H1 (cell line): ENCODE data around the gene FES. TPM values are rescaled to one million over a fixed set of nuclear protein-coding genes. Genes with fewer than 3 reads are reported as not detected.

Experiments
- CTCF ChIA-PET: fragments of 300-600 bp; sonication (Branson Sonifier 250); formaldehyde crosslinking; loops from one replicate; lab custom pipeline; 2021; ENCODE audit not compliant: partially characterized antibody; lab: Charles Lee
- POLR2A ChIA-PET: fragments of 300-600 bp; sonication (Branson Sonifier 250); formaldehyde crosslinking; loops from one replicate; lab custom pipeline; 2021; ENCODE audit warnings: inconsistent platforms; ENCODE audit not compliant: partially characterized antibody; lab: Charles Lee
- DNase-seq, 2 experiments: peaks; one replicate each; pipeline versions ENCODE4 v3.0.0 to v3.0.0-alpha.2; 2010 to 2022; ENCODE audit warnings: low spot score in 2 of 2, low read depth in 1 of 2, mixed read lengths in 1 of 2
- FAIRE-seq: peaks from 2 replicates; lab custom pipeline; 2011; peaks lifted over from hg19 to GRCh38; lab: Jason Lieb, UNC
- H2AFZ ChIP-seq: 2 replicates; pipeline ENCODE4 v1.8.1; 2012; ENCODE audit warnings: low read length, inconsistent platforms
- H2AK5ac ChIP-seq: 2 replicates; pipeline ENCODE4 v1.6.1; 2013; ENCODE audit warnings: low read depth, low read length
- H2BK120ac ChIP-seq: replicated peaks from 2 replicates; pipeline ENCODE3; 2013; ENCODE audit warnings: low read depth, low read length, inconsistent platforms
- H2BK12ac ChIP-seq: 2 replicates; pipeline ENCODE4 v1.6.1; 2013; ENCODE audit warnings: low read depth, low read length
- H2BK15ac ChIP-seq: 2 replicates; pipeline ENCODE4 v1.6.1; 2013; ENCODE audit warnings: low read length
- H2BK20ac ChIP-seq: 2 replicates; pipeline ENCODE4 v1.6.1; 2013; ENCODE audit warnings: low read length
- H2BK5ac ChIP-seq: 2 replicates; pipeline ENCODE4 v1.6.1; 2013; ENCODE audit warnings: low read depth, low read length
- H3K14ac ChIP-seq: 2 replicates; pipeline ENCODE4 v1.6.1; 2013; ENCODE audit warnings: inconsistent platforms; ENCODE audit not compliant: insufficient read length
- H3K18ac ChIP-seq: 2 replicates; pipeline ENCODE4 v1.6.1; 2013; ENCODE audit warnings: low read length; ENCODE audit errors: extremely low read depth
- H3K23ac ChIP-seq: 2 replicates; pipeline ENCODE4 v1.6.1; 2013; ENCODE audit warnings: inconsistent platforms; ENCODE audit not compliant: insufficient read length
- H3K23me2 ChIP-seq: 2 replicates; pipeline ENCODE4 v1.6.1; 2013; ENCODE audit warnings: low read depth, low read length
- H3K27ac ChIP-seq: 2 replicates; pipeline ENCODE4 v1.6.1; 2011; ENCODE audit warnings: low read depth, low read length, inconsistent platforms
- H3K27me3 ChIP-seq, 4 experiments: replicated peaks in 1 of 4; 1 replicate in 1 of 4; 2 replicates in 3 of 4; pipeline versions ENCODE4 v1.6.1 to v1.8.1; 2011 to 2013; ENCODE audit warnings: low read length in 3 of 4, mild to moderate bottlenecking in 3 of 4, inconsistent platforms in 2 of 4, mixed read lengths in 2 of 4, moderate library complexity in 1 of 4; ENCODE audit not compliant: control insufficient read depth in 3 of 4, insufficient read depth in 3 of 4; ENCODE audit errors: extremely low read depth in 1 of 4
- H3K36me3 ChIP-seq, 4 experiments: 2 replicates each; pipeline versions ENCODE4 v1.6.1 to v1.8.1; 2011 to 2013; ENCODE audit warnings: mild to moderate bottlenecking in 4 of 4, low read length in 3 of 4, moderate library complexity in 2 of 4, control low read depth in 1 of 4, inconsistent platforms in 1 of 4; ENCODE audit not compliant: insufficient read depth in 4 of 4, control insufficient read depth in 2 of 4
- H3K4ac ChIP-seq: replicated peaks from 2 replicates; pipeline ENCODE3; 2013; ENCODE audit warnings: low read length, low read depth, mixed read lengths, inconsistent platforms; ENCODE audit not compliant: insufficient read length
- H3K4me1 ChIP-seq, 4 experiments: replicated peaks in 1 of 4; 1 replicate in 1 of 4; 2 replicates in 3 of 4; pipeline versions ENCODE4 v1.6.1 to v1.8.1; 2011 to 2013; ENCODE audit warnings: low read length in 3 of 4, inconsistent platforms in 2 of 4, mixed read lengths in 1 of 4; ENCODE audit not compliant: insufficient read depth in 4 of 4, control insufficient read depth in 3 of 4
- H3K4me2 ChIP-seq, 2 experiments: 2 replicates each; pipeline versions ENCODE4 v1.6.1 to v1.8.1; 2011 to 2013; ENCODE audit warnings: low read depth in 2 of 2, low read length in 2 of 2, control low read depth in 1 of 2, inconsistent platforms in 1 of 2, mild to moderate bottlenecking in 1 of 2; ENCODE audit not compliant: insufficient read depth in 1 of 2
- H3K4me3 ChIP-seq, 4 experiments: fragments of 200-600, 300-600 bp in 1 of 4; sonication (generic), shearing (Covaris generic), sonication (Bioruptor Twin) in 1 of 4; 2 replicates each; pipeline versions ENCODE4 v1.5.1 to v1.8.1; 2011 to 2016; ENCODE audit warnings: low read length in 4 of 4, low read depth in 3 of 4, control low read depth in 2 of 4, inconsistent platforms in 2 of 4, mild to moderate bottlenecking in 2 of 4, mixed read lengths in 1 of 4, moderate library complexity in 1 of 4; ENCODE audit not compliant: insufficient read depth in 2 of 4; ENCODE audit errors: extremely low read depth in 1 of 4
- H3K56ac ChIP-seq: replicated peaks from 2 replicates; pipeline ENCODE3; 2013; ENCODE audit warnings: low read depth, mild to moderate bottlenecking, mixed read lengths, low read length, inconsistent platforms; ENCODE audit not compliant: insufficient read length
- H3K79me1 ChIP-seq: 2 replicates; pipeline ENCODE4 v1.6.1; 2013; ENCODE audit warnings: low read depth, low read length, control low read depth
- H3K79me2 ChIP-seq, 2 experiments: 2 replicates each; pipeline versions ENCODE4 v1.6.1 to v1.8.1; 2012 to 2013; ENCODE audit warnings: low read length in 2 of 2, mild to moderate bottlenecking in 2 of 2, inconsistent platforms in 1 of 2; ENCODE audit not compliant: insufficient read depth in 2 of 2, control insufficient read depth in 1 of 2
- H3K9ac ChIP-seq, 4 experiments: replicated peaks in 1 of 4; 1 replicate in 1 of 4; 2 replicates in 3 of 4; pipeline versions ENCODE4 v1.6.1 to v1.8.1; 2011 to 2013; ENCODE audit warnings: low read depth in 3 of 4, low read length in 3 of 4, control low read depth in 2 of 4, mild to moderate bottlenecking in 2 of 4, moderate library complexity in 2 of 4, inconsistent platforms in 1 of 4; ENCODE audit errors: extremely low read depth in 1 of 4
- H3K9me3 ChIP-seq, 2 experiments: 2 replicates each; pipeline versions ENCODE4 v1.6.1 to v1.8.1; 2012 to 2013; ENCODE audit warnings: mild to moderate bottlenecking in 2 of 2, moderate library complexity in 2 of 2, control low read depth in 1 of 2, inconsistent platforms in 1 of 2, low read depth in 1 of 2, low read length in 1 of 2, mixed read lengths in 1 of 2; ENCODE audit not compliant: insufficient read depth in 2 of 2
- H4K20me1 ChIP-seq, 2 experiments: replicated peaks in 1 of 2; 2 replicates each; pipeline versions ENCODE3 to v1.8.1; 2011 to 2013; ENCODE audit warnings: inconsistent platforms in 2 of 2, low read length in 2 of 2, mild to moderate bottlenecking in 1 of 2; ENCODE audit not compliant: insufficient read depth in 2 of 2, control insufficient read depth in 1 of 2
- H4K5ac ChIP-seq: 2 replicates; pipeline ENCODE4 v1.6.1; 2013; ENCODE audit warnings: low read length, low read depth, mixed read lengths, inconsistent platforms; ENCODE audit not compliant: insufficient read length
- H4K8ac ChIP-seq: 2 replicates; pipeline ENCODE4 v1.8.0; 2013; ENCODE audit warnings: mild to moderate bottlenecking, moderate library complexity, low read length, inconsistent platforms; ENCODE audit not compliant: insufficient read depth; ENCODE audit errors: extremely low read depth
- H4K91ac ChIP-seq: replicated peaks from 2 replicates; pipeline ENCODE3; 2013; ENCODE audit warnings: low read length, mixed read lengths, inconsistent platforms; ENCODE audit not compliant: insufficient read length
- CHD2 ChIP-seq: IDR thresholded peaks from 2 replicates; pipeline ENCODE4 v1.6.1; 2012; ENCODE audit warnings: low read length, improper control_type of control experiment
- CTCF ChIP-seq, 3 experiments: IDR thresholded peaks; 1 replicate in 2 of 3; 2 replicates in 1 of 3; pipeline versions ENCODE4 v1.5.1 to v1.6.1; 2011; ENCODE audit warnings: low read length in 3 of 3, mild to moderate bottlenecking in 3 of 3, inconsistent platforms in 2 of 3, low read depth in 1 of 3, moderate library complexity in 1 of 3; ENCODE audit not compliant: insufficient read depth in 1 of 3; ENCODE audit errors: control extremely low read depth in 1 of 3
- EGR1 ChIP-seq: IDR thresholded peaks from 2 replicates; pipeline ENCODE4 v1.6.1; 2011; ENCODE audit warnings: low read depth, low read length, borderline replicate concordance
- MAX ChIP-seq: IDR thresholded peaks from 2 replicates; pipeline ENCODE4 v1.6.1; 2012; ENCODE audit warnings: inconsistent platforms
- POLR2AphosphoS5 ChIP-seq: IDR thresholded peaks from 2 replicates; pipeline ENCODE4 v1.6.1; 2011; ENCODE audit warnings: low read depth, low read length
- SIN3A ChIP-seq, 2 experiments: IDR thresholded peaks in 1 of 2; conservative IDR thresholded peaks in 1 of 2; 2 replicates each; pipeline ENCODE4 v1.6.1; 2011 to 2012; ENCODE audit warnings: low read length in 2 of 2, improper control_type of control experiment in 1 of 2, low read depth in 1 of 2, mild to moderate bottlenecking in 1 of 2
- SP4 ChIP-seq: IDR thresholded peaks from 2 replicates; pipeline ENCODE4 v1.6.1; 2012; ENCODE audit warnings: low read length, inconsistent platforms
- TAF1 ChIP-seq: IDR thresholded peaks from 2 replicates; pipeline ENCODE4 v1.6.1; 2011; ENCODE audit warnings: mild to moderate bottlenecking, low read depth, low read length
- TBP ChIP-seq: IDR thresholded peaks from 2 replicates; pipeline ENCODE4 v1.6.1; 2011; ENCODE audit warnings: low read depth, low read length, improper control_type of control experiment
- WGBS, 2 experiments: shearing (Covaris generic) in 1 of 2; methylation state at CpG; one replicate each; pipeline versions ENCODE4 v1.1.6 to v1.1.7; 2013 to 2015; ENCODE audit warnings: low lambda C conversion rate in 2 of 2, mixed read lengths in 2 of 2, inconsistent platforms in 1 of 2, low coverage in 1 of 2, missing lambda C conversion rate in 1 of 2; ENCODE audit not compliant: insufficient replicate concordance in 2 of 2, insufficient coverage in 1 of 2, insufficient read length in 1 of 2; ENCODE audit errors: extremely low coverage in 1 of 2, missing lambda C conversion rate in 1 of 2; 5-methylcytosine and 5-hydroxymethylcytosine counted together
- polyA plus RNA-seq, 7 experiments: library from polyadenylated mRNA; depleted of rRNA in 3 of 7; stranded (reverse) in 5 of 7; unstranded in 2 of 7; fragments of >200 nt in 5 of 7; fragments of 200-250 nt in 2 of 7; gene quantifications; 1 replicate in 5 of 7; 2 replicates in 1 of 7; 4 replicates in 1 of 7; pipeline versions ENCODE4 v1.2.1 to v1.2.3, GENCODE V29; 2011 to 2013; ENCODE audit warnings: missing spikeins in 2 of 7, mixed read lengths in 2 of 7
- total RNA-seq: library from RNA; stranded (reverse); fragmentation: NEBNext Ultra II Directional; extraction: Animal tissue kit (Norgen Biotek cat#: 25700); gene quantifications from 2 replicates; pipeline ENCODE4 v1.2.1, GENCODE V29; 2021

The FES gene
- total and polyA plus RNA-seq, 2 of the 8 experiments (the other 6 are each of a cell fraction or from before 2014, with no cell fraction given): 8.5 to 8.6 TPM

GRCh38 chr15:90871139-90871715 lies 13.1 kb upstream of the FES start:
- H2BK5ac ChIP-seq: no peak overlapping the region
- no peak overlapping the region for H2BK120ac ChIP-seq
- H2AK5ac ChIP-seq: no peak overlapping the region
- H3K27ac ChIP-seq: no peak overlapping the region
- H3K9ac ChIP-seq: peak overlapping the region; percentile 13 to 67 (median 42); a peak in 6 of 7 replicates
- peak overlapping the region; percentile 74 for H3K18ac ChIP-seq
- peak in 1 of 2 experiments; percentile 66 for DNase-seq
- POLR2A ChIA-PET: interaction anchor here (1.0 to 2.2 kb wide), 9 partner anchors 10 to 126 kb away, joined by 3 to 22 read pairs (median 5); partner anchors contain the start of genes FES and HDDC3
- no peak overlapping the region for H2AFZ ChIP-seq
- H4K8ac ChIP-seq: peak overlapping the region; percentile 20; the same call in 1 of the 2 replicates
- H3K9me3 ChIP-seq: no peaks in the 10 kb centered on the region
- no peak overlapping the region for H4K91ac ChIP-seq
- no peak overlapping the region for H3K23ac ChIP-seq
- H3K79me2 ChIP-seq: peaks cover 0 to 5% of the 10 kb centered on the region in 2 experiments; a peak in 2 of 4 replicates
- FAIRE-seq: no peak
- H3K56ac ChIP-seq: peak overlapping the region; percentile 8
- no peaks in the 10 kb centered on the region for H3K36me3 ChIP-seq
- H3K23me2 ChIP-seq: peaks cover 3% of the 10 kb centered on the region; the same call in 1 of the 2 replicates
- H3K4me2 ChIP-seq: peak overlapping the region; percentile 72 to 79
- peaks cover 23 to 47% (median 30%) of the 10 kb centered on the region in 4 experiments for H3K4me1 ChIP-seq
- WGBS, 2 experiments: 5% methylated on average over 32 of the region's 71 CpGs; no CpG with 5 or more reads in 1 of the 2 experiments
- H3K14ac ChIP-seq: no peak overlapping the region
- H2BK15ac ChIP-seq: peak overlapping the region; percentile 61; the same call in 1 of the 2 replicates
- H3K4me3 ChIP-seq: peak overlapping the region; percentile 47 to 73 (median 63)
- peaks cover 0 to 2% of the 10 kb centered on the region in 2 experiments for H4K20me1 ChIP-seq
- 0 out of 2 replicates have a peak overlapping the region, but pooled peaks have one; percentile 77 for H2BK12ac ChIP-seq
- H3K79me1 ChIP-seq: peaks cover 2% of the 10 kb centered on the region; the same call in 1 of the 2 replicates
- no peaks in the 10 kb centered on the region for H3K27me3 ChIP-seq
- no peak overlapping the region for H2BK20ac ChIP-seq
- no peak overlapping the region for H4K5ac ChIP-seq
- H3K4ac ChIP-seq: no peak overlapping the region
- CTCF ChIA-PET: interaction anchor here (0.6 to 3.2 kb wide), 5 partner anchors 11 to 85 kb away, joined by 3 to 19 read pairs (median 4); partner anchors contain the start of gene HDDC3
- TF ChIP-seq MAX: no peak
- TF ChIP-seq TAF1: peak; percentile 34; the same call in 1 of the 2 replicates
- no peak for TF ChIP-seq SP4
- TF ChIP-seq EGR1: no peak
- no peak for TF ChIP-seq CHD2
- TF ChIP-seq TBP: peak; percentile 28; the same call in 1 of the 2 replicates
- 0 out of 4 replicates have a peak, but pooled peaks of 1 of the 2 experiments have one; percentile 46 for TF ChIP-seq SIN3A (conservative IDR thresholded peaks at IDR 0.05 in 1 of 2, IDR thresholded peaks at IDR 0.05 in 1 of 2; ENCODE audit: low read depth in 1 of 2, low read length in 2 of 2)
- TF ChIP-seq POLR2AphosphoS5: no peak
- no peak for TF ChIP-seq CTCF (IDR thresholded peaks at IDR 0.05; ENCODE audit: control extremely low read depth in 1 of 3, insufficient read depth in 1 of 3, low read depth in 1 of 3, low read length in 3 of 3)
